Colonic mucosa (tissue), 4 donors: ENCODE data around the gene HYAL2. TPM values are rescaled to one million over a fixed set of nuclear protein-coding genes. Genes with fewer than 3 reads are reported as not detected.
A peak's percentile ranks its signal among the peaks of the same experiment; 100 is the strongest.

Source experiments
- DNase-seq: peaks from one replicate; pipeline ENCODE4 v3.0.0-alpha.2; 2020
- H3K27ac ChIP-seq: fragments of 200-600 bp; one replicate; pipeline ENCODE4 v1.8.0; 2021
- H3K27me3 ChIP-seq: fragments of 200-600 bp; one replicate; pipeline ENCODE4 v1.8.0; 2021
- H3K36me3 ChIP-seq: fragments of 200-600 bp; one replicate; pipeline ENCODE4 v1.8.0; 2021
- H3K4me1 ChIP-seq: fragments of 200-600 bp; one replicate; pipeline ENCODE4 v1.8.0; 2021; ENCODE audit warnings: mild to moderate bottlenecking
- H3K4me3 ChIP-seq: fragments of 200-600 bp; one replicate; pipeline ENCODE4 v1.8.0; 2021
- H3K9ac ChIP-seq, 2 donors: one replicate each; pipeline ENCODE4 v1.7.0; 2013; ENCODE audit warnings: control low read depth in 2 of 2, low read depth in 2 of 2, low read length in 2 of 2
- H3K9me3 ChIP-seq: fragments of 200-600 bp; one replicate; pipeline ENCODE4 v1.8.0; 2021
- intact Hi-C: fragments of 100-400 bp; cut with DNase I; formaldehyde crosslinking; loops from one replicate; pipeline ENCODE4 v1.14.1; 2022
- total RNA-seq, 2 donors: library from RNA; stranded (reverse); fragmentation: NEBNext Ultra II Directional in 1 of 2; extraction: Animal tissue kit (Norgen Biotek cat#: 25700) in 1 of 2; gene quantifications; one replicate each; pipeline ENCODE4 v1.2.1, GENCODE V29; 2021
- TF ChIP-seq, protein P1 (sequence below): fragments of 200-600 bp; IDR thresholded peaks from one replicate; pipeline ENCODE4 v1.8.0; 2022; ENCODE audit warnings: antibody characterized with exemption, mild to moderate bottlenecking
- donor health status: healthy.
- donor health status: DM: no; HTN: no; CAD: no.
- donor health status: DM: no; HTN: no; CAD: no.

HYAL2 gene
- total RNA-seq, 2 donors from 2014 or later: 31.3 to 37.1 TPM

GRCh38 chr3:50331364-50331907, 8.9 kb upstream of the HYAL2 start:
- peaks cover 26% of the 10 kb centered on the region for H3K4me1 ChIP-seq
- intact Hi-C loops: no loop called here
- no peak overlapping the region for H3K9ac ChIP-seq
- H3K27ac ChIP-seq: no peak overlapping the region
- H3K9me3 ChIP-seq: no peaks in the 10 kb centered on the region
- TF ChIP-seq, protein P1, sequence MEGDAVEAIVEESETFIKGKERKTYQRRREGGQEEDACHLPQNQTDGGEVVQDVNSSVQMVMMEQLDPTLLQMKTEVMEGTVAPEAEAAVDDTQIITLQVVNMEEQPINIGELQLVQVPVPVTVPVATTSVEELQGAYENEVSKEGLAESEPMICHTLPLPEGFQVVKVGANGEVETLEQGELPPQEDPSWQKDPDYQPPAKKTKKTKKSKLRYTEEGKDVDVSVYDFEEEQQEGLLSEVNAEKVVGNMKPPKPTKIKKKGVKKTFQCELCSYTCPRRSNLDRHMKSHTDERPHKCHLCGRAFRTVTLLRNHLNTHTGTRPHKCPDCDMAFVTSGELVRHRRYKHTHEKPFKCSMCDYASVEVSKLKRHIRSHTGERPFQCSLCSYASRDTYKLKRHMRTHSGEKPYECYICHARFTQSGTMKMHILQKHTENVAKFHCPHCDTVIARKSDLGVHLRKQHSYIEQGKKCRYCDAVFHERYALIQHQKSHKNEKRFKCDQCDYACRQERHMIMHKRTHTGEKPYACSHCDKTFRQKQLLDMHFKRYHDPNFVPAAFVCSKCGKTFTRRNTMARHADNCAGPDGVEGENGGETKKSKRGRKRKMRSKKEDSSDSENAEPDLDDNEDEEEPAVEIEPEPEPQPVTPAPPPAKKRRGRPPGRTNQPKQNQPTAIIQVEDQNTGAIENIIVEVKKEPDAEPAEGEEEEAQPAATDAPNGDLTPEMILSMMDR: no peak
- peaks cover 20% of the 10 kb centered on the region for H3K36me3 ChIP-seq
- DNase-seq: no peak
- H3K4me3 ChIP-seq: no peak overlapping the region
- no peaks in the 10 kb centered on the region for H3K27me3 ChIP-seq

DNA sequence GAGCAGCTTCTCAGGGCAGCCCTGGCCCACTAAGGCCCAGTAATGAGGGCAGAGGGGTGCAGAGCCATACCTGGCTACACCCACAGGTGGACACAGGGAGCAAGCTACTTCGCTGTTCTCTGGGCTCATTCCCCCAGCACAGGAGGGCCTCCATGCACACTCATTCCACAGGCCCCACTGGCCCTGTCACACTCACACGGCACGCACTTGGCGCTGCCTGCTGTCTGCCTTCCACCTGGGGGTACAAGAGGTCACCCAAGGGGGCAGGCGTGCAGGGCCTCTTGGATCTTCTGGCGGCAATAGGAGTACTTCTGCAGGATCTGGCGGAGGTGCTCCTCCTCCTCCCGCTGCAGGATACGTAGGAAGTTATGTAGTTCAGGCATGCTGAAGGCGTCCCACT, 7.8 kb upstream of the HYAL2 start:
- H3K4me3 ChIP-seq: no peak overlapping the region
- TF ChIP-seq, protein P1: no peak
- peaks cover 20% of the 10 kb centered on the region for H3K36me3 ChIP-seq
- peaks cover 19% of the 10 kb centered on the region for H3K4me1 ChIP-seq
- H3K27me3 ChIP-seq: no peaks in the 10 kb centered on the region
- DNase-seq: no peak
- intact Hi-C loops: no loop called here
- no peak overlapping the region for H3K27ac ChIP-seq
- H3K9ac ChIP-seq: no peak overlapping the region
- no peaks in the 10 kb centered on the region for H3K9me3 ChIP-seq

DNA sequence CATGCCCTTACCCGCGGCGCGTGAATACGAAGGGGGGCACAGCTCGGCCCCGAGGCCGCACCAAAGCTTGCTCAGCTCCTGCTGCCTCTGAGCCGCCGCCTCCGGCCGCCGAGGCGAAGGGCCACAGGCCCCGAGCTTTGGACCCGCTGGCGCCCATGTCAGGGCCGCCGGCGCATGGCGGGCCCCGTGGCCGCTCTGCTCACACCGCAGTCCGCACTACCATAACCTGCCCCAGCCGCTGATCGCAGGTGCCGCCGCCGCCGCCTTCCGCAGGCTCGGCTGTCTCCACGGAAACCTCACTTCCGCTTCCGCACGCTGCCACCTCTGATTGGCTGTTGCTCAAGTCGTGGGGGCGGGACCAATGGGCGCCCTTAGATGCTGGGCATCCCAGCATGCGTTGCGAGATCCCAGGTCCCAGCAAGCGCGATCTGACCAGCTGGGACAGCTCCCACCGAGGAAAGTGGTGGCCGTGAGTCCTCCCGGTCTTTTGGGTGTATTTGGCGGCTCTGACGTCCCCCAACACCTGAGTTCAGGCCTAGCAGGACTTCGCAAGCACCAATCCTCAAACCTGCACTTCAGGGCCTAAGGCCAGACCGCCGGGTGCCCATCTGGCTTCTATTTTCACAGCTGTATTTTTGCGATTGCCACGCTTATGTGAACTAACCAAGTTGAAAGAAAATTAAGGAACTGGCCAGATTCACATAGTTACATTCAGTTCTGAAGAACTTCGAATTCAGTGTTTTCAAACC, 5.6 kb upstream of the HYAL2 start, which contains the start of gene TUSC2:
Gene TUSC2, minus strand, starts transcription at position 281 of the 749 bp plus-strand sequence. Its CDS starts 124 bp downstream, at position 157.
- Histone ChIP-seq H3K27me3 (no peaks in the 10 kb centered on the region), H3K27ac (peak within 1 kb of the TSS; percentile 83), H3K9ac (peak within 1 kb of the TSS; percentile 90 to 94), H3K4me3 (peak within 1 kb of the TSS; percentile 97), H3K4me1 (peaks cover 13% of the 10 kb centered on the region), H3K36me3 (peaks cover 20% of the 10 kb centered on the region), H3K9me3 (no peaks in the 10 kb centered on the region)
- TF ChIP-seq, protein P1: no peak
- peak; percentile 98 for DNase-seq
- intact Hi-C loops: loop anchor here (10.0 kb wide), 1 partner anchor 53 kb away; the partner anchor contains the start of gene LSMEM2

DNA sequence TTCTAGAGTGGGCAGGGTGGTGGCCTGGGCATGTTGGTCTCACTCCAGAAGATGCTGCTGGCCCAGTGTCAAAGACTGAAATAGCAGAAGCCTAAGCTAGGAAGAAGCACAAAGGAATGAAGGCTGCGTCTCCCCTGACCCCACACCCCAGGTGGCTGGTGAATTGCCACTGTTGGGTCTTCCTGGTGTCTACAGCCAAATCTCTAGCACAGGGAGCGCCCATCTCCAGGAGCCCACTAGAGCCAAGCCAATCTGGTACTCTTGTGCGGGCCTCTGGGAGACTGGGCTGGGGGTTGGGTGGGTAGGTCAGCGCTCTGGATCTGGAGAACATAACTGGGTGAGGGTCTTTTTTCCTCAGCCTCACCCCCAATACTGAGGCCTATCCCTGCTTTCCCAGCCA, 4.6 kb upstream of the HYAL2 start:
- peak overlapping the region; percentile 97 for H3K4me3 ChIP-seq
- no peak for DNase-seq
- TF ChIP-seq, protein P1: no peak
- peaks cover 19% of the 10 kb centered on the region for H3K4me1 ChIP-seq
- H3K9ac ChIP-seq: peak overlapping the region; percentile 90 to 94
- H3K27me3 ChIP-seq: no peaks in the 10 kb centered on the region
- no peak overlapping the region for H3K27ac ChIP-seq
- H3K36me3 ChIP-seq: peaks cover 20% of the 10 kb centered on the region
- no peaks in the 10 kb centered on the region for H3K9me3 ChIP-seq
- intact Hi-C loops: loop anchor here (10.0 kb wide), 1 partner anchor 52 kb away; the partner anchor contains the start of gene LSMEM2

DNA sequence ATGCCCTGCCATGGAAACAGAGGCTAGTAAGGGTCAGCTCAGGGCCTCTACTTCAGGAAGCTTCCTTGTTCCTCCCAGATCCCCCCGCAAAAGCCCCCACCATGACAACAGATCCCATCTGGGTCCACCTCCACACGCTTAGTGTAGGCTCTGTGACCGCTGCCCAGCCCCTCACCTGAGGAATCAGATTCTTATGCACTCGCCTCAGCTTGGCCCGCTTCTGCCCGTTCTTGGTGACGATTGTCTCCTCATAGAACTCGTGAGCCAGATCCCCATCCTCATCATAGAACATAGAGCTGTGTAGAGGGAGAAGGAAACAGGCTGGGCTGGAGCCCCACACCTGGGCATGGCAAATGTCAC, 3.6 kb upstream of the HYAL2 start:
- H3K27me3 ChIP-seq: no peaks in the 10 kb centered on the region
- intact Hi-C loops: loop anchor here (10.0 kb wide), 1 partner anchor 51 kb away; the partner anchor contains the start of gene LSMEM2
- no peak for DNase-seq
- H3K9ac ChIP-seq: peak overlapping the region in 1 of 2 donors; percentile 26
- H3K36me3 ChIP-seq: peaks cover 14% of the 10 kb centered on the region
- TF ChIP-seq, protein P1: no peak
- H3K27ac ChIP-seq: no peak overlapping the region
- H3K4me1 ChIP-seq: peaks cover 23% of the 10 kb centered on the region
- H3K4me3 ChIP-seq: no peak overlapping the region
- H3K9me3 ChIP-seq: no peaks in the 10 kb centered on the region
